ENCODE data around the gene TMEM169. TPM values are rescaled to one million over a fixed set of nuclear protein-coding genes. Genes with fewer than 3 reads are reported as not detected.
A peak's percentile ranks its signal among the peaks of the same experiment; 100 is the strongest.
"Not testable (repeated sequence)": the region's sequence is repeated elsewhere in the genome, so short reads cannot be mapped to it uniquely, and the experiment has no call there.

Gene TMEM169
- total RNA-seq, 1 experiment from 2014 or later = 0.40 TPM

DNA sequence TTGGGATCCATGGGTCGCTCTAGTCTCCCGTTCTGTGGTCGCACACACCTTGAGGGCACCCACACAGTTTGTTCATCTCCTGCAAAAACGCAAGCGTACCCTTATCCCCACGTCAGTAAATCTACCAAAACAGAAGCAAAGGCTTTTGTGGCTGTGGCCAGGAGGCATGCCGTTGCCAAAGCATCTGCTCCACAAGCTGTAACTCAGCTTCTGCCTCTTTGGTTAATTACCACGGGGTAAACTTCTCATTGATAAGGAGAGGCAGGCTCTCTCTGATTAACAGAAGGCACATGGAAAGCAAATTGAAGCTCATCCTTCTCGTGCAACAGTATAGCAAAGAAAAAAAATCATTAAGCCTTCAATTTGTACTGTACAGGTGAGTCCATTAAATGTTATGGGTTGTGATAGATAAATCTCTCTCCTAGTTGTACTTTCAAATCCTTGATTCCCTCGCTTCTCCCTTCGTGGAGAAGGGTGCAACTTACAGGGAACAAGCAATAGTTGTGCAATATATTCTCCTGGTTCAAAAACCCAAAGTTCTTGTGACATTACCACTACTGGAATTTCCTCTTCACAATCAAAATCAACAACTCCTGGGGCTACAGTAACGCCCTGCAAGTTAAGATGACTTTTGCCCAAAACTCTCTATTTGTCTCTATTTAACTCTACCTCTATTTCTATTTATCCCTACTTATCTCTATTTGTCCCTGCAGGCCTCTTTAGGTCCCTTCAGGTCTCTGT, 10.4 kb upstream of the TMEM169 start:
- no peak for DNase-seq (ENCODE audit: low read depth)

DNA sequence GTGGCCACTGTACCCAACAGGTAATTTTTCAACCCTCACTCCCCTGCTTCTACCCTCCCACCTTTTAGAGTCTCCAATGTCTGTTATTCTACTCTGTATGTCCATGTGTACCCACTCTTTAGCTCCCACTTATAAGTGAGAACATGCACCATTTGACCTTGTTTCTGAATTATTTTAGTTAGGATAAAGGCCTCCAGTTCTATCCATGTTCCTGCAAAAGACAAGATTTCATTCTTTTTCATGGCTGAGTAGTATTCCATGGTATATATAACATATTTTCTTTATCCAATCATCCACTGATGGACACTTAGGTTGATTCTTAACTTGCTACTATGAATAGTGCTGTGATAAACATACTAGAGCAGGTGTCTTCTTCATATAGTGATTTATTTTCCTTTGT, 9.2 kb upstream of the TMEM169 start:
- DNase-seq (ENCODE audit: low read depth) = no peak

DNA sequence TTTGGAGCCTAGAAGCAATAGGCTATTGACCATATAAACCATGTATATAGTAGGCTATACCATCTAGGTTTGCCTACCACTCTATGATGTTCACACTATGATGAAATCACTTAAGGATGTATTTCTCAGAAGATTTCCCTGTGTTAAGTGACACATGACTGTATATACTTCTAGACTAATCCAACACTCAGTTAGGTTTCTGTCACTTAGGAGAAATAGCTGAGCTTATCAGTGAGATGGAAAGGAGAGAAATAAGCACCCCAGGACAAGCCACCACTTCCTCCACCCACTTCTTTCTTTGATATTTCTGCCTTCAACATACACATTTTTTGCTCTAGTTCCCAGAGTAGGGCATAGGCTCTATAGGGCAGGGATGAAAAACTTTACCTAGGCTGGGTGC, 7.9 kb upstream of the TMEM169 start:
- DNase-seq (ENCODE audit: low read depth) = no peak

DNA sequence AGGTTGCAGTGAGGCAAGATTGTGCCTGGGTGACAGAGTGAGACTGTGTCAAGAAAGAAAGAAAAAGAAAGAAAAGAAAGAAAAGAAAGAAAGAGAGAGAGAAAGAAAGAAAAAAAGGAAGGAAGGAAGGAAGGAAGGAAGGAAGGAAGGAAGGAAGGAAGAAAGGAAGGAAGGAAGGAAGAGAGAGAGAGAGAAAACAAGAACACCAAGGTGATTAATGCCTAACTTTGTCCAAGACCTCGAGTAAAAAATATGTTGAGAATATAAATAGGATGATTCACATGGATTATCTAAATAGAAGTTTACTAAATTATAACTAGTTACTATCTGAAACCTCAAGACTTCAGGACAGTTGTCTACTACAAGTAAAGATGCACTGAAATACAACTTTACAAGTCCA, 7.3 kb upstream of the TMEM169 start:
- no peak for DNase-seq (ENCODE audit: low read depth)

DNA sequence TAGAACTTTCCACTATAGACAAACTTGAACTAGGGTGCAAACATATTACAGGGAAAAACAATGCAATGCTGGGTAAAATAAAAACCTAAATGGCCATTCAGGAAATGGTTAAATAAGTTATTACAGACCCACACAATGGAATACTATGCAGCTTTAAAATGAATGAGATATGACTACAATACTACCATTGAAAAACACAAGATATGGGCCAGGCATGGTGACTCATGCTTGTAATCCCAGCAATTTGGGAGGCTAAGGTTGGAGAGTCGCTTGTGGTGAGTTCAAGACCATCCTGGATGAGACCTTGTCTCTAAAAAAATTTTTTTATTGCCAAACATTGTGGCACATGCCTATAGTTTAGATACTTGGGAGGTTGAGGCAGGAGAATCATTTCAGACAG, 6.9 kb upstream of the TMEM169 start:
- DNase-seq (ENCODE audit: low read depth) = peak; percentile 8

DNA sequence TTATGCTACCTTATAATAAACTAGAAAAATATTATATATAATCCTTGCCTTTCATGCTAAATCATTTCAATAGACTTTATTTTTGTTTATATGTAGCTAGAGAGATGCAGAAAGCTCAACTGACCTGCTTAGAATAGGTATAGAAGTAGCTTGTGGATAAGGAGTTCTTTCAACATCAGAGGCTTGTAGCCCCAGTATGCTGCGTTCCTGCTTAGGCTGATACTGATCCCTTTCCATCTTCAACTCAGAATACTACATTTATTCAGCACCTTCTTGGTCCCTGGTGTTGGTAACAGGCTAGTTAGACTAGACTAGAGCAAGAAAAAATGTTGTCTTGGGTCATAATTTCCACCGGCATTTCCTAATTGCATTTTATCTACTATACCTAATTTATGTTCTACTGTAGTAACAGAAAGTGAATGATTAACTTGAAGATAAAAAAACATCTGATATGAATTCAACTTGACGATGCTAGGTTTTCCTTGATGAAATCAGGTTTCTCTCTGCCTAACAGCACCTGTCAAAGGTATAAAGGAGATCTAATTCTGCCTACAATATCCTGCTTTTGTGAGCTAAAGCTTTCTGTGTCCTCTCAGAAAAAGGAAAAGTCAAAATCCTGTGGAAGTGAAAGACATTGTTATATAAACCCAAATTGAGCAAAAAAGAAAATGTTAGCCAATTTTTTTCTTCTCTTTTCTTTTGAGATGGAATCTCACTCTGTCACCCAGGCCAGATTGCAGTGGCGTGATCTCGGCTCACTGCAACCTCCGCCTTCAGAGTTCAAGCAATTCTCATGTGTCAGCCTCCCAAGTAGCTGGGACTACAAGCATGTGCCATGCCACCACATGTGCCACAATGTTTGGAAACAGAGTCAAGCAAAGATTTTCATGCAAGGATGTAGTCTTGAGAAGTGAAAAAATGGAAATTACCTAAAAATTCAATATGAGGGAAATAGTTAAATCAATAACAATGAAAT, 5.9 kb upstream of the TMEM169 start:
- no peak for DNase-seq (ENCODE audit: low read depth)

DNA sequence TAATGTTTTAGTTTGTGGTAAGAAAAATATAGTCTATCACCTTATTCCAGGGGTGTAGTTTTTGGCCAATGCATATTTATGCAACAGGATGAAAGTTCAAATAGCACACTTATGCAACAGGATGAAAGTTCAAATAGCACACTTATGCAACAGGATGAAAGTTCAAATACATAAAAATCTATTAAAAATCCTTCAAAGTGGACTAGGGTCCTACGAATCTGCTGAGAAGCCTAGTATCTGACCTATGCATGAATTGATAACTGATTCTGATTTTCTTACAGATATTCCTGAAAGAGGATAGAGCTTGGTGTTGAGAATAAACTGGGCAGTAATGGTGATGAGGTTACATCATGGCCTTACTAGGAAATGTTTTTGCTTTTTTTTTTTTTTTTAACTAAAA, 2.9 kb upstream of the TMEM169 start:
- DNase-seq (ENCODE audit: low read depth) = no peak

DNA sequence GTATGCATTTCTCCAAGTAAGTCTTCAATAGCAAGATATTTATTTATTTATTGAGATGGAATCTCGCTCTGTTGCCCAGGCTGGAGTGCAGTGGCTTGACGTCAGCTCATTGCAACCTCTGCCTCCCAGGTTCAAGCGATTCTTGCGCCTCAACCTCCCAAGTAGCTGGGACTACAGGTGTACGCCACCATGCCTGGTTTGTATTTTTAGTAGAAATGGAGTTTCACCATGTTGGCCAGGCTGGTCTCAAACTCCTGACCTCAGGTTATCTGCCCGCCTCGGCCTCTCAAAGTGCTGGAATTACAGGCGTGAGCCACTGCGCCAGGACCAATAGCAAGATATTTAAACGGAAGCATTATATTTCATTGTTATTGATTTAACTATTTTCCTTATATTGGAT, 1.7 kb upstream of the TMEM169 start:
- DNase-seq (ENCODE audit: low read depth) = not testable (repeated sequence)

DNA sequence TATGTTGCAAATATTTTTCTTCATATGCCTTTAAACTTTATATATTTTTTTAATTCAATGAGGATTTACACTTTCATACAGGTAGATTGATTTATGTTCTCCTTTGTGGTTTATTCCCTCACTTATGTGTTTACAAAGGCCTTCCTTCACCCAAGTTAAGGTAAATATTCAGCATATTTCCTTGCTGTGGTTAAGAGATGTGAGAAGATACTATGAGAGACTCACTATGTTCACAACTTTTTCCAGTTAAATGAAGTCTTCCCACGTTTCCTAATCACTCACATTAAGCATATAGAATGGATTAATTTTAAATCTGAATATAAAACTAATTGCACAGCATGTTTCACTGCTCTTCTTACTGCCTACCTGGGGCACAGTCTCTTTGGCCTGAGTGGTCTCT, 707 bp upstream of the TMEM169 start:
- no peak for DNase-seq (ENCODE audit: low read depth)

DNA sequence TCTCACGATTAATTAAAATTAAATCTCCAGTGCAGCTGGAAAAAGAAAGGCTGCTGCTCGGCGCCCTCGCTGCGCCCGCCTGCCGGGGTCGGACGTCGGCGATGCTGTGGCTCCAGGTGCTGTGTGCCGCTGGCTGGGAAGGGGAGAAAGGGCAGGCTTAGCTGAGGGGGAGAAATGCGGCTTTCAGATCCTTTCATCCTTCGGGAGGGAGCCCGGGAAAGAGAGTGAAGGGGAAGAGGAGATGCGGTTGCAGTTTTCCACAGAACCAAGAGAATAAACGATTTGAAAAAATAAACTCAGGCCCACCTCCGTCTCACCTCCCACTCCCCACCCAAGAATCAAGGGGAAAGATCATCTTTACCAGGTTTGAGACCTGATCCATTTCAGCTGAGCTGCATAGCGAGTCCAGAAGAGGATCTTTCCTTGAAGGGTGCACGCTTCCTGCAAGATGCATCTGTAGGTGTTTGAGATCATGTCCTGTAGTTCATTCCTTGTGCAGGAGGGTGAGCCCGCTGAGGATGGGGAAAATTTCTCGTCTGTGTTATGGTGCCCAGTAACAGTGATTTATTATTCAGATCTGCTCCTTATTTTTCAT, 495 bp downstream of the TMEM169 start:
- DNase-seq (ENCODE audit: low read depth) = peak; percentile 18

DNA sequence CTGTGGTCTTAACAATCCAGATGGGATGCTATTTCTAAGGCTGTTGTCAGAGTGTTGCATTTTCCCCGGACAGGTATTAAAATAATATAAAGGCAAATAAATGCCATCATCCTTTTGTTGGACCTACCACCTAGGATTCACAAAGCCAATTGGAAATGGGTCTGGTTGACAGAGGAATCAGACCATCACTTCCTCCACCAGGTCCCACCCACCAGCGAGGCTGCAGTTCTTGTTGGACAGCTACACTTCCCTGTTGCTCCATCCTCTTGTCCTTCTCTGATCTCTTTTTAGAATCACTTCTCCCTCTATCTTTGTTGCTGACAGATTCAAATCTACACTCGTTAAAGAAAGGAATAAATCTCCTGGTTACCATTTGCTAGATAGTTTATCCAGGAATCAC, 1.1 kb downstream of the TMEM169 start:
- no peak for DNase-seq (ENCODE audit: low read depth)

DNA sequence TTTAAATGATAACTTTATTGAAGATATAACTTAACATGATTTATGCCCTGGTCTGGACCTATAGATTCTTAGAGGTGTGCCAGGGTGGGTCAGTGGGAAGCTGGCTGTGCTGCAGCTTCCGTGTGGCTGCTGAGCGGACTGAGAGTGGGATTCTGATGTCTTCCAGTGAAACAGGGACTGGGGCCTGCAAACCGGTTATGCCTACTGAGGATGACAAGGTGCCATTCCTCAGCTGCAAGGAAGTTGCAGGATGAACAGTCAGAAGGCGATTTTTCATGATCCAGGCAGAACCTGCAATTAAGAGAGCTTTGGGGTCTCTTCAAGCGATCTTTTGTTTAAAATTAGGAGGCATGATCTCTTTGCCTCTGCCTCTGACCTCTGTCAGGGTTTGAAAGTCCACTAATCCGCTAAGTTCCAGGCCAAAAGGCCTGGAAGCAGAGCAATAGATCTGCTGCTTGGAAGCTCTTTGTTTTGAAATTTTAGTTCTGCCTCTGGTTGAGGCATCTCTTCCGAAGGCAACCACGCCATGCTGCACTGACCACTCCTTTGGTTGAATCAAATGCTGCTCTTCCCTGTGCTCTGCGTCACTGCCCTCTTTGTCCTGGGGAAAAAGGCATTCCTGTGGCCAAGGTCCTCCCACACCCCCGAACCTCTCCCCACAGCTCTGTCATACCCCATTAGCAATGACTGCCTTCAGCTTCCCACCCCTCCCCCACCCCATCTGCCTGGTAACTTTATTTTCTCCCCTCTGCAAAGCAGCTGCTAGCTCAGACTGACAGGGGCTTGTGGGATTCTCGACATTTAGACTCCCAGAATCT, 2.0 kb downstream of the TMEM169 start:
- peak; percentile 86 for DNase-seq (ENCODE audit: low read depth)

DNA sequence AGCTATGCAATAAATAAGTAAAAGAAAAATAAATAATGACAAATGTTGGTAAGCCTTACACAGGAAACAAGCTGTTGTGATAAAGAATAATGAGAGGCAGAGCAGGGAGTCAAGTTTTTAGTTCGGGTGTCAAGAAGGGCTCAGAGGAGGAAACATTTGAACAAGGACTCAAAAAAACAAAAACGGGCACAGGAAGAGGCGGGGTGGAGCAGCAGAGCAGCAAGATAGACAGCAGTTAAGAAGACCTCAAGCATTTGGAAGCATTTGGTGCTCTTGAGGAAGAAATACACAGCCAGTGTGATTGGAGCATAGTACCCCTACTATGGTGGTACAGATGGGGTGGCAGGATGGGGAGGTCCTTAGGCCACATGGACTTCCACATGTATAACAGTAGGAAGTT, 2.8 kb downstream of the TMEM169 start:
- DNase-seq (ENCODE audit: low read depth) = peak; percentile 6

DNA sequence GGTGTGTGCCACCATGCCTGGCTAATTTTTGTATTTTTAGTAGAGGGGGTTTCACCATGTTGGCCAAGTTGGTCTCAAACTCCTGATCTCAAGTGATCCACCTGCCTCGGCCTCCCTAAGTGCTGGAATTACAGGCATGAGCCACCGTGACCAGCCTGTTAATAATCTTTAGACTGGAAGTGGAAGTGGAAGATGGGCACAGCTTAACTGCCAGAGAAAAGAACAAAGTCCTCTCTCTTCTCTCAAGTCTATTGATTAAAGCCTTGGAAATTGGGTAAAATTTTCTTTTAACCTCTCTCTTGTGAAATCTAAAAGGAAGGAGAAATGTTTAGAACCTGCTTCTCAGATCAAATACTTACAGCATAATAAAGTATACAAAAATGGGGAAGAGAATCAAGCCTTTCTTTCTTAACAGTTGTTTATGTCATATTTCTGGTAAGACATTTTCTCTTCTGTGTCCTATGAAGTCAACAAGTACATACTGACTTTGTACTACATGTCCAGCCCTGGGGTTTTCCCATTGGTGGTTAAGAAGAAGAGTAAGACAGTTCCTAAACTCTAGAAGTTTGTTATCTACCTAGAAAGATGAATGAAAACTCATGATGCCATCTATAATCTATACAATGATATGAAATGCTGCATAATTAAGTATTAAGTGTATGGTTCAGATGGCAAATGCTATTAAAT, 4.6 kb downstream of the TMEM169 start:
- no peak for DNase-seq (ENCODE audit: low read depth)

DNA sequence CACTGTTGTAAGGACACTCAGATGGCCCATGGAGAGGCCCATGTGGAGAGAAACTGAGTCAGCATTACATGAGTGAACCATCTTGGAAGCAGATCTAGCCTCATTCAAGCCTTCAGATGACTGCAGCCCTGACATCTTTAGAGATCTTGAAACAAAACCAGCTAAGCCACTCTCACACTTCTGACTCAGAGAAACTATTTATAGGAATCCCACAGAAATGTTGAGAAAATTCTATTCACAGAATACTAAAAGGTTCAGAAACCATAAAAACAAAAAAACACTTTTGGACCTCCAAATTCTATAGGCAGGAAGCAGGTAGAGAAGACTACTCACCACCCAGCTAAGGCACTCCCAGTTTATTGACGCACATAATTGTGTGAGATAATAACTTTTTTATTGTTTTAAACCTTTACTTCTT, 8.7 kb downstream of the TMEM169 start:
- no peak for DNase-seq (ENCODE audit: low read depth)

DNA sequence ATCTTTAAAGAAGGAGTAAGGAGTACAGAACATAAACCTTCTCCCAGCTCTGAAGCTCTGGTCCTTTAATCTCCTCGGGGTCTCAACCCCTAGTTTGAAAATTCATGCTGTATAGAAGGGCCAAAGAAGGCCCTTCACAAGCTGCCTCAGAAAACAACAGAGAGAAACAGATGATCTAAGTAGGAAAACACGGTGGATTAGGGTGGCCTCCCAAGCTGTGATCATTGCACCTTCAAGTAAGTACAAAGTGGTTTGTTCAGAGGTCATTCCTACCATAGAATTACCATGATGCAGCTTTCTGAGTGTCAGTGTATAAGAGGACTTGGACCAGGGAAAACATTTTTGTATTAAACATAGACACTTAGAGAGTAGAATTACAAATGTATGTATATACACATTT, 10.9 kb downstream of the TMEM169 start:
- DNase-seq (ENCODE audit: low read depth) = no peak

DNA sequence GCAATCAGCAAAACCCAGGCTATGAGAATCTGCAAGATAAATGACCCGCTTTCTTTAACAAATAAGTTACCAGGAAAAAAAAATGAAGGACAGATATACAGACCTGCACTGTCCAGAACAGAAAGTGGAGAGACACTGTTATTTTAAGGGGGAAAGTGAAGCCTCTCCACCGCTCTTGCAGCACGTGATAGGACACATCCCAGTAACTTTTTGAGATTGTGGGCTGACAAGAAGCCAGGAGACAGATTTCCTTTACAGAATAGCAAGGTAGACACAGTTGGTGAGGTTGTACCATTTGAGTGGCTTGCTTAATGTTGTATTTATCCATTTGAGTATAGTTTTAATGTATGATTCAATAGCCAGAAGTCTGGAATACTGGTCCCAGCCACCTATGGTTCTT, 13.0 kb downstream of the TMEM169 start:
- DNase-seq (ENCODE audit: low read depth) = no peak

DNA sequence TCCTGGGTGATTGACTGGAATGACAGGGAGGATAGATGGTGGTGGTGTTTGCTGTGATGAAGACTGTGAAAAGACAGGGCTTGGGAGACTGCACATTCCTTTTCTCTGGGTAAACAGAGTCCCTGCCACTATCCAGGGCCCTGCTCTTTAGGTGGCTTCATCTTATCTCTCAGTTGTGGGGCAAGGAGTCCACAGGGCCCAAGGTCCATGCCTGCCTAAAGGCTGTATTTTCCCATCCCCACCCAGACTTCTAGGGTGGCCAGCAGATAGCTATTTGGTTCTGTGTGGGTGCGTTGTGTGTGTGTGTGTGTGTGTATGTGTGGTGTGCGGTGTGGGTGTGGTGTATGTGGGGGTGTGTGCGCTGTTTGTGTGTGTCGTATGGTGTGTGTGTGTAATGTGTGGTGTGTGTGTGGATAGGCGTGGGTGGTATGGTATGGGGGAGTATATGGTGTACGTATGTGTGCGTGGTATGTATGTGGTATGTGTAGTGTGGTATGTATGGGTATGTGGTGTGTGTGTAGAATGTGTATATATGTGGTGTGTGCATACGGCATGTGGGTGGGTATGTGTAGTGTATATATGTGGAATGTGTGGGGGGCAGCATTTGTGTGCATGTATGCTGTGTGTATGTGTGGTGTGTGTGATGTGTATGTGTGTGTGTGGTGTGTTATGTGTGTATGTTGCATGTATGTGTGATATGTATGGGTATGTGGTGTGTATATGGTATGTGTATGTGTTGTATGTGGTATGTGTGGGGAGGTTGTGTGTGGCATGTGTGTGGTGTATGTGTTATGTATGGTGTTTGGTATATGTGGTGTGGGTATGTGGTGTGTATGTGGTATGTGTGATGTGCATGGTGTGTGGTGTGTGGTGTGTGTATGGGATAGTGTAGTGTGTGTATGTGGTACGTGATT, 17.0 kb downstream of the TMEM169 start:
- DNase-seq (ENCODE audit: low read depth) = no peak

DNA sequence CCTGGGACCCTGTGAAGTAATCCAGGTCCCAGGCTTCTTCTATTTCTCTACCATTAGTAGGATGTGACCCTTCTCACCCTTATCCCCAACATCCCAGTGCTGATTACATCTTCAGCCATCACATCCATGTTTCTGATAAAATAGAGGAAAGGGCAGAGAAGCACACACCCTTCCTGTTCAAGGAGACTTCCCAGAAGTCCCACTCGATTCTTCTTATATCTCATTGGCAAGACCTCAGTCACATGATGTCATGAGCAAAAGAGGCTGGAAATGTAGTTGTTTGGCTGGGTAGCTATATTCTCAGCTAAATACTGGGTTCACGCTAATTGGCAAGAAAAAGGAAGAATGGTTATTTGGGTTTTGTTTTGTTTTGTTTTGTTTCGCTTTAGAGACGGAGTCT, 19.4 kb downstream of the TMEM169 start:
- no peak for DNase-seq (ENCODE audit: low read depth)

DNA sequence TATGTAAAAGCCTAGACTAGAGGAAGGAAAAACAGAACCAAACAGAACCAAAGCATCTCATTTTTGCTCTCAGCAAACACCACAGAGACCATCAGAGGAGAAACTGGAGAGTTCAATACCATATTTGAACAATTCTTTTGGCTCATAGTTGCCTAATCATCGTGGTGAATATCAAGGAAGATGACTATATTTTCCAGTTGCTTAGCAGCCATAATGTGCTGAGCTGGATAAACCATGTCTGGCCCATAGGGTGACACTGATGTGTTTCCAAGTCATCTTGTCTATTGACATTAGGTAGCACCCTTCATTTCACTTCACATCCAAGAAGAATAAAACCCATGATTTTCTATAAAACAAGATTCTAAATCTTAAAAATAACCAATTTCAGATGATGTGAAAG, 21.5 kb downstream of the TMEM169 start:
- no peak for DNase-seq (ENCODE audit: low read depth)

Measured in Daoy (cell line).